G401.6 (cell line): ENCODE measurements around the gene BAZ1A.
"Not testable (repeated sequence)": the region's sequence is repeated elsewhere in the genome, so short reads cannot be mapped to it uniquely, and the experiment has no call there.

Source experiments
- FAIRE-seq: peaks from 2 replicates; lab custom pipeline; 2012; peaks lifted over from hg19 to GRCh38; lab: Jason Lieb, UNC

Gene BAZ1A

DNA sequence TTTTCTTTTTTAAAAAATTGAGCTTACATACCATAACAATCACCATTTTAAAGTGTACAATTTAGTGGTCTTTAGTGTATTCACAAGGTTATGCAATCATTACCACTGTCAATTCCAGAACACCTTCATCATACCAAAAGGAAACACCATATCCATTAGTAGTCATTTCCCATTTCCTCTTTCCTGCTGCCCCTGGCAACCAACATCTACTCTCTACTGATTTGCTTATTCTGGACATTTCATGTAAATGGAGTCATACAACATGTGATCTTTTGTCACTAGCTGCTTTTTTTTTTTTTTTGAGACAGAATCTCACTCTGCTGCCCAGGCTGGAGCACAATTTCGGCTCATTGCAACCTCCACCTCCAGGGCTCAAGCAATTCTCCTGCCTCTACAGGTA, 93.9 kb downstream of the BAZ1A start:
- no peak for FAIRE-seq

DNA sequence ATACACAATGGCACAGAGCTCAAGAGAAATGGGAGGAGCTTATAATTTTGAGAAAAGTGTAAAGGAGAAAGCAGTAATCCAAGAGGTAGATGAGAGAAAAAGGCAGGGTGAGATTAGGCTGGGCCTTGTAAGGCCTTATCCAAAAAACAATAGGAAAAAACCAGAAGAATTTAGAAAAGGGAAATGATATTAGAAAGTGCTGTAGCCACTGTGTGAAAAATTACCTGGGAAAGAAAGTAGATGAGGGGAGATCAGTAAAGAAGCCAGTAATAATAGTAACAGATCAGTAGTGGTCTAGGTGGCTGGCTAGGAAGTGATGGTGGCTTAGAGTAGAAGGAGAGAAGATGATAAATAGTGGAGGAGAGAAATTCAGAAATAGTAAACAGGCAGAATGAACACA, 94.5 kb downstream of the BAZ1A start:
- FAIRE-seq, result no peak

DNA sequence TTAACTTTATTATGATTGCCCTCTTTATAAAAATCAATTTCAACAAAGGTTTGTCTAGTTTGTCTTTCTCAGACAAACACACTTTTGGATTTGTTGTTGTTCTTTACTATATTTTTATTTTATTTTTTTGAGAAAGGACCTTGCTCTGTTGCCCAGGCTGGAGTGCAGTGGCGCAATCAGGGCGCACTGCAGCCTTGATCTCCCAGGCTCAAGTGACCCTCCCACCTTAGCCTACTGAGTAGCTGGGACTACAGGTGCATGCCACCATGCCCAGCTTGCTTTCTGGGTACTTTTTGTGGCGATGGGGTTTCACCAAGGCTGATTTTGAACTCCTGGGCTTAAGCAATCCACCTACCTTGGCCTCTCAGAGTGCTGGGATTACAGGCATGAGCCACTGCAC, 96.4 kb downstream of the BAZ1A start:
- FAIRE-seq, result no peak

DNA sequence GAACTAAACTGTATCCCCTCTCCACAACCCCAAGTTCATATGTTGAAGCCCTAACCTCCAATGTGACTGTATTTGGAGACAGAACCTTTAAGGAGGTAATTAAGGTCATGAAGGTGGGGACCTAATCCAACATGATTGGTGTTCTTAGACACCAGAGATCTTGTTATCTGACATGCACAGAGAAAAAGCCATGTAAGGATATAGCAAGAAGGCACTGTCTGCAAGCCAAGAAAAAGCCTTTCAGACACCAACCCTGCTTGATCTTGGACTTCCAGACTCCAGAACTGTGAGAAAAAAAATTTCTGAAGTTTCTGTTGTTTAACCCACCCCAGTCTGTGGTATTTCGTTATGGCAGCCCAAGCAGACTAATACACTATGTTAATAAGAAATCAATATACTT, 98.5 kb downstream of the BAZ1A start:
- FAIRE-seq, result no peak

DNA sequence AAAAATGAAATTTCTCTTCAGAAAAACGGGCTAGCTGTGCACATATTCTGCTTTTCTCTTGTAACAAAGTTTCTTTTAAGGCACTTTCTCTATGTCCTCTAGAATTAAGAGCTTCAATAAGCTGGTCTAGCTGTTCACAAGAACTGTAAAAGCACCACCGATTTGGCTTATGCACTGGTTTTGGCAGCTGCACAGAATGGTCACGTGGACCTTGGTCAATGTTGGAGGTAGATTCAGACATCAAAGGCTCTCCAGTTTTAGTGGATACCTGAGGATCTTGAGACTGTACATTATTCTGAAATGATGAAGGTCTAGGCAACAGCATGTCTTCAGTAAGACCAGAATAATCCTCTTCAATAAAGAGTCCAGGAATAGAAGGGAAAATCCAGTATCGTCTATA, 99.2 kb downstream of the BAZ1A start:
- FAIRE-seq, result no peak

DNA sequence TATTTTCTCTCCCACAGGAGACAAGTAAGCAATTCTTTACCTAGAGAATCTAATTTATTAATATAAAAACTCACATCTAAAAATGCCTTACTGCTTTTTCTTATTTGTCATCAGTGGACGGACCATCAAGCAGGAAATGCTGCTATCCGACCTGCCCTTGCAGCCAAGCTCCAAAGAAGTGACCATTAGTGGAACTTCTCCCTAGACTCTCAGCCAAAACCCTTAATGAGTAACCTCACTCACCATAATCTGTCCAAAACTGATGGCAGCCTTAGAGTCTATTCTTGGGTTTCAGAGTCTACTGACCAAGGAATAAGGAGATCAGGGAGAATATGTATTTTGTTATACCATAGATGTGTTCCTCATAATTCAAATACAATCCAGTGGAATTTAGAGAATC, 99.8 kb downstream of the BAZ1A start:
- no peak for FAIRE-seq

DNA sequence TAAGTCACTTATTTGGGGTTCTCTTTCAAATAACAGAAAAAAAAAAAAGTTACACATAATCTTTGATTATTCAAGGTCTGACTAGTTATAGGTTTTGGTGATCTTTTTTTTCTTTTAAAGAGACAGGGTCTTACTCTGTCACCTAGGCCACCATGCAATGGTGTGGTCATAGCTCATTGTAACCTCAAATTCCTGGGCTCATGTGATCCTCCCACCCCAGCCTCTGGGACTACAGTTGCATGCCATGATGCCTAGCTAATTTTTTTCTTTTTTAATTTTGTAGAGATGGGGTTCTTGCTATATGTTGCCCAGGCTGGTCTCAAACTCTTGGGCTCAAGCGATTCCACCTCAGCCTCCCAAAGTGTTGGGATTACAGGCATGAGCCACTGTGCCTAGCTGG, 104.3 kb downstream of the BAZ1A start:
- no peak for FAIRE-seq

DNA sequence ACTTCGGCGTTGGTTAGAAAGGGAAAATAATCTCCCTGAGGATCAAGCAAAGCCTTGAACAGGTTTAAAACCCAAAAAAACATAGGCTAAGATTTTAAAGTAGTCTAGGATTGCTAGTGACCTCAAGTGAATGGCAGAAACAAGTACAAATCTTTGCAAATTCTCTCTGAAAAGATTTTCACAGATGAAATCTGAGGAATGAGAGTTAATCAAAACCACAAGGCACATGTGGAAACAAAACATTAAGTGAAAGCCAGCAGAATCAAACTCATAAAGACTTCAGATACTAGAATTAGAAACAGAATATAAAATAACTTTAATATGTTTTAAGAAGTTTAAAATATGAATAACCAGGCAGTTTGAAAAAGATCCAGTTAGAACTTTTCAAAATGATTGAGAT, 108.6 kb downstream of the BAZ1A start:
- FAIRE-seq, result no peak

DNA sequence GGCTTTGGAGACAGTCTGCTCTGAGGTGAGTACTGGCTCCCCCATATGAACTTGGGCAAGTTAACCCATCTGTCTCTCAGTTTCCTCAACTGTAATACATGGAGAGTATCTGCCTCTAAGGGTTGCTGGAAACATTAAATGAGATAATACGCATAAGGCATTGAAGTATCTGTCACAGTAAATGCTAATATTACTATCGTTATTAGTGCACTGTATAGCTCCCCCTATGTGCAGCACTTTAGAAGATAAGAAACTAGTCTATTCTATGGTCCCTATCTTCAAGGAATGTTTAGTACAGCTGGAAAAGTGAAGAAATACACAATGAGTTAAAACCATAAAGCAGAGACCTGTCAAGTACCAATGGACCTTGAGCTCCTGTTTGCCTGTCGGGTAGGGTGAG, 109.1 kb downstream of the BAZ1A start:
- no peak for FAIRE-seq

DNA sequence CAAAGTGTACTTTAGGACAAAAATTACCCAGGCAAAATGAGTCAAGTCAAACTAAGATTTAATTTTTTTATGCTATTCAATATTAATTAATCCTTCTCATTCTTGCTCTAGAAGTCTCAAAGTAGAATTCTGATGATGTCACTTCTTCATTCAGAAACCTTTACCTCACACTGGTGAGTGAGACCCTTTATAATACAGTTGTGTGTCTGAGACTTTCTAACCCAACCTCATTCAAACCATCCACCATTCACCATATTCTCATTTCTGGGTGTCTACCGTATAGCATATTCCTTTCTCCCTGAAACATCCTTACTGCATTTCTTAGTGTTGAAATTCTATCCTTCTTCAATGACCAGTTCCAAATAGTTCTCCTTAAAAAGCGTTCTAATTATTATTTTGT, 119.9 kb downstream of the BAZ1A start:
- FAIRE-seq, result no peak

DNA sequence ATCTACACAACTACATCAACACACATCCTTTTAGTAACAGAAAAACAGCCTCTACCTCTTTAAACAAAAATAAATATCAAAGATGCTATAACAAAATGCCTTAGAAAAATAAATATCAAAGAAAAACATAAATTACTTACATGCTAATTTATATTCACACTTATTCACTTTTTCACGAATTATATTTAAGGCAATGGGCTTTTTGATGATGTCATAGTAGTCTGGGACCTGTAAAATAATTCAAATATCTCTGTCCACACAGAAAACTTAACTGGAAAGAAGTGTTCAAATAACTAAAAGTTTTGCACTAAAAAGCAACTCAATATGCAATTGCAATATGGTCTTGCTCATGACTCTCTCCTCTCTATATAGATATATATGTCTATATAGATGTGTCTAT, 120.5 kb downstream of the BAZ1A start:
- no peak for FAIRE-seq

DNA sequence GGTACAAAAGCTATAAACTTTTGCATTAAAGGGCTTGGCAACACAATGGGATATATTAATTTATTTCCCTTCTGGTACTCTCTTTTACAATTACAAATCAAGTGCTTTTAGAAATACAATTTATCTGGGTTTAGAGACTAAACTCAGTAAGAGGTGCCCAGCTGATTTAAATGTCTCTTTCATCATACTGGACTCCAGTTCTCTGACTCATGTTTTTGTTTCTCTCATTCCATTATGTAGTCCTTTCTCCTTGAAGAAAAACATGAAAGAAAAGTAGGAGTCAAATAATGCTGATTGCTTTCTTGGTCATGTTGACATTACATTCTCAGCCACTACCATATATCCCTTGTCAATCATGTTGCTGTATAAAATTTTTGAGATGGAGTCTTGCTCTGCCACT, 124.5 kb downstream of the BAZ1A start:
- FAIRE-seq, result no peak

DNA sequence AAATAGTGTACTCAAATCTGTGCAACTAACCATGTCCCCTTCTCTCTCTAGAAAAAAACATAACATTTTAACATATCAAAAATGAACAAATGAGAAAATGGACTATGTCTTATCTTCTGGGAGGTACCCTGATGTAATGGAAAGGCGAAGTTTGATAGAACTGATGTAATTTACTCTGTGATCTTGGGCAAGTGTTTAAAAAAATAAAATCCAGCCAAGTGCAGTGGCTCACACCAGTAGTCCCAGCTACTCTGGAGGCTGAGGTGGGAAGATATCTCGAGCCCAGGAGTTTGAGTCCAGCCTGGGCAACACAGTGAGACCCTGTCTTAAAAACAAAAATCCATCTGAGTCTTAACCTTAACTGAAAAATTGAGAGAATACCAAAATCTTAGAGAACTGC, 124.9 kb downstream of the BAZ1A start:
- FAIRE-seq, result no peak

DNA sequence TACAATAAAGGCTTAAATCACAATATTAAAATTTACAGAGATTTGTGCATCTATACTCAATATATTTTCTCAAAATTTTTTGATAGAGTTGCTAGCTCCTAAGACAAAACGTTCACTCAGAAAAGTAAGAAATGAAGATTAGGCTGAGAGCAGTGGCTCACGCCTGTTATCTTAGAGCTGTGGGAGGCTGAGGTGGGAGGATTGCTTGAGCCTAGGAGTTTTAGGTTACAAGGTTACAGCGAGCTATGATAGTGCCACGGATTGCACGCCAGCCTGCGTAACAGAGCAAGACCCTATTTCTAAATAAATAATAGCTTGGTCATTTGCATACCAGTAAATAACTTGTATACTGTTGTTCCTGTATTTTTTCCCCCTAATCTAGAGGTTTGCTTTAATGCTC, 125.8 kb downstream of the BAZ1A start:
- FAIRE-seq, result no peak

DNA sequence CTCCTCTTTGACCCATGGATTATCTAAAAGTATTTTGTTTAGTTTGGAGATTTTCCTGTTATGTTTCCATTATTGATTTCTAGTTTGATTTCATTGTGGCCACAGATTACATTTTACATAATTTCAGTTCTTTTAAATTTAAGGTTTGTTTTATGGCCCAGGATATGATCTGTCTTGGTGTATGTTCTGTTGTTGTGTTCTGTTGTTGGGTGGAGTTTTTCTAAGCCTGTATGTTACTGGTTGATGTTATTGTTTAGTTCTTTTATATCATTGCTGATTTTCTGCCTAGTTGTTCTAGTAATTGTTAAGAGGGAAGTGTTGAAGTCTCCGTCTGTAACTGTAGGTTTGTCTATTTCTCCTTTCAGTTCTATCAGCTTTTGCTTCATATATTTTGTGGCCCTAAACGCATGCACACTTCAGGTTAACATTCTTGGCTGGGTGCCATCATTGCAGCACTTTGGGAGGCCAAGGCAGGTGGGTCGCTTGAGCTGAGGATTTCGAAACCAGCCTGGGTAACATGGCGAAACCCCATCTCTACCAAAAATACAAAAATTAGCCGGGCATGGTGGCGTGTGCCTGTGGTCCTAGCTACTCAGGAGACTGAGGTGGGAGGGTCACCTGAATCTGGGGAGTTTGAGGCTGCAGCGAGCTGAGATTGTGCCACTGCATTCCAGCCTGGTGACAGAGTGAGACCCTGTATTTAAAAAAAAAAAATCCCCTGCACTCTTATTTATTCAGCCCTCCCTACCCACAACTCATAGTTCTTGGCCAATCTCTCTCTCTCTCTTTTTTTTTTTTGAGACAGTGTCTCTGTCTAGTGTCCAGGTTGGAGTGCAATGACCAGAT, 132.7 kb downstream of the BAZ1A start:
- FAIRE-seq, result no peak

DNA sequence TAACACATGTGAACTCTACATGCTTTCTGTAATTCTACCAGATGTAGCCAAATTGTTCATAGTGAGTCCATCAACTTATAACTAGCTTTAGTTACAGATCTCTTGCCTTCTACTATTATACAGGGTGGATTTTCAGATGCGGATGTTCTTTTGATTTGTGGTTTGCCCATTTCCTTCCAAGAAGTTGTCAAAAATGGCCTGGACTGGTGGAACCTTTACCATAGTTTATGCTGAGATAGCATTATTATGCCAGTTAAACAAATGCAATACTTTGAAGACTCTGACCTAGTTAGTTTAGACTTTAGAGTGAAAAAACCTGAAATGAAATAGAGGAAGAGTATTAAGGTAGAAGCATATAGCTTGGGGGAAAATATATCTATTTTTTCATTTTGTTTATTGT, 133.3 kb downstream of the BAZ1A start:
- FAIRE-seq, result no peak

DNA sequence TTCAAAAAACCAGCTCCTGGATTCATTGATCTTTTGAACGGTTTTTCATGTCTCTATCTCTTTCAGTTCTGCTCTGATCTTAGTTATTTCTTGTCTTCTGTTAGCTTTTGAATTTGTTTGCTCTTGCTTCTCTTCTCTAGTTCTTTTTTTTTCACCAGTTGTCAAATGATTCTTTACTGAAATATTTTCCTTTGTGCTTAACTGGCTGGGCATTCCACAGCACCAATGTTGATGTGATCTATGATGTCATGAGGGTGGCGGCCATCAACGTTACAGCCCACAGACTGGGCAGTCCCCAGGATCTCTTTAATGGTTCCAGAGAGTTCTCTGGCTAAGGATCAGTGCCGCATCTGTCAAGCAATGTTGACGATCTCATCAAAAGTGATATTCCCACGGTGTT, 135.0 kb downstream of the BAZ1A start:
- FAIRE-seq, result not testable (repeated sequence)

DNA sequence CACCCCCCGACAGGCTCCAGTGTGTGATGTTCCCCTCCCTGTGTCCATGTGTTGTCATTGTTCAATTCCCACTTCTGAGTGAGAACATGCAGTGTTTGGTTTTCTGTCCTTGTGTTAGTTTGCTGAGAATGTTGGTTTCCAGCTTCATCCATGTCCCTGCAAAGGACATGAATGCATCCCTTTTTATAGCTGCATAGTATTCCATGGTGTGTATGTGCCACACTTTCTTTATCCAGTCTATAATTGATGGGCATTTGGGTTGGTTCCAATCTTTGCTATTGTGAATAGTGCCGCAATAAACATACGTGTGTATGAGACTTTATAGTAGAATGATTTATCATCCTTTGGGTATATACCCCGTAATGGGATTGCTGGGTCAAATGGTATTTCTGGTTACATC, 138.1 kb downstream of the BAZ1A start:
- not testable (repeated sequence) for FAIRE-seq

DNA sequence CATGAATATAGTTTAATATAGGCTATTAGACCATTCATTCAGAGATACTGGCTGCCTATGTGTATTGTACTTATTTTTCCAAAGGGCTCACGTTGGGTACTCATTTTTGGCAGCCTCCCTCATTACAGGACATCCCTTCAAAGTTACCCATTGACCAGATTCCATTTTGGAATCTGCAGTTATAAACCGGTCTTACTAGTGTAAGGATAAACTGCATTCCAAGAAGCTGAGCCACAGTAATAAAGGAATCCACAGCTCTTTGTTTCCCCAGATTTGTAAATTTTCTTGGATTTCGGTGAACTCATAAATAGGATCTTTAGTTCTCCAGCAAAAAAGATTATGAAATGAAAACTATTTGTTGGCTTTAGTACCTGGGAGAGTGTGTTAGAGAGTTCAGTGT, 141.9 kb downstream of the BAZ1A start:
- no peak for FAIRE-seq

DNA sequence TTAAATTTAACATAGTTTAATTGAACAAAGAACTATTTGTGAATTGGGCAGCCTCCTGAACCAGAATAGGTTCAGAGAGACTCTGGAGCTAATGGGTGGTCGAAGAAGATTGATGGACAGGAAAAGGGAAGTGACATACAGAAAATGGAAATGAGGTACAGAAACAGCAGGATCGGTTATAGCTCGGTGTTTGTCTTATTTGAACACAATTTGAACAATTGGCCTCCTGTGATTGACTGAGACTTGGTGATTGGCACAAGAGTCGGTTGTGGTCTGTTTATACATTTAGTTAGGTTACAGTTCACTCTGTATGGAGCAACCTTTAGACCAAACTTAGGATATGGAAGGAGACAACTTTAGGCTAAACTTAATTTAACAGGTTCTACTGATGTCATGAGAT, 142.4 kb downstream of the BAZ1A start:
- no peak for FAIRE-seq

DNA sequence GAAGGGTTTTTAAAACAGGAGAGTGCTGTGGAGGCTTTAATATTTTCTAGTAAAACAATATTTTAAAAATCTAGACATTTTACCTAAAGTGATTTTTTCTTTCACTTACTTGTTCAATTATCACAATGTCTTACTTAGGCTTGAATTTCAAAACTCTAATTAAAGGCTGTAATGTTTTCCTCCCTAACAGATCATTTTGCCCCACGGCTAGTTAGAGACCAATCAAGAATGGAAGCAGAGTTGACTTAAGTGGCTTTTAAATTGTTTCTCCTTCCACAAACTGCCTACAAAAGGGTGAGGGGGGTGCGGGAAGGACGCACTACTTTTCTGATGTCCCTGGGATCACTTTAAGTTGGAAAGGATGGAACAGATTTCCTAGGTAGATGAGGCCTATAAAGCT, 151.3 kb downstream of the BAZ1A start:
- FAIRE-seq, result no peak

DNA sequence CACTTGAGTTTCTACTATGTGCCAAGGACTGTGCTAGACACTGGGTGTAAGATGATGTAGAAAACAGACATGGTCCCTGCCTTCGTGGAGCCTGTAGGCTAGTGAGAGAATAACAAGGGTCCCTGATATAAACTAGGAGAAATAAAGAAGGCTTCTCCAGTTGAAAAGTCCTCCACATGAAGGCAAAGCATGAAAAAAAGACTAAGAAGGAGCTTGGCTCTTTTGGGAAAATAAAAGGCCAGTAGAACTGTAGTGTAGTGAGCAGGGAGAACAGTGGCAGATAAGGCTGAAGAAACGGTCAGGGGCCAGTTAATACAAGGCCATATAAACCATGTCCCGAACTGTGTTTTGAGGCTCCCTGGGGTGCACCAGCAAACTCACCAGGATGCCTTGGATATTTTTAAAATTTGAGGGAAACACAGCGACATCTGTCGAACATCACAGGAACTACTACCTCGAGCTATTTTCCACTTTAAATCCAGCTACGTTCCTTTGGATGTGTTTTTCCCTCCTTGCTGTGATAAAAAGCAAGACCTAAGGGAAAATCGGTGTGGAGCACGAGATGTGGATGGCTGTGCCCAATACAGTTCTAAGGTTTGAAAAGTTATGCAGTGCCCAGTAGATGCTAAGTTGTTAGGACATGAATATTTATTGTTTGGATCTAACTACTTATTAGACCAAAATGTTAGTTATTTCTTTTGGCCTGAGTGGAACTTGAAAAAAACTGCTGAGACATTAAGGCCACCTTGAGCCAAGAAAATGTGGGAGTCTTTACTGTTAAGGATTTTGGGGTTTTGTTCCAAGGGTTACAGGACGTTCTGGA, 152.2 kb downstream of the BAZ1A start:
- FAIRE-seq, result peak; percentile 86

DNA sequence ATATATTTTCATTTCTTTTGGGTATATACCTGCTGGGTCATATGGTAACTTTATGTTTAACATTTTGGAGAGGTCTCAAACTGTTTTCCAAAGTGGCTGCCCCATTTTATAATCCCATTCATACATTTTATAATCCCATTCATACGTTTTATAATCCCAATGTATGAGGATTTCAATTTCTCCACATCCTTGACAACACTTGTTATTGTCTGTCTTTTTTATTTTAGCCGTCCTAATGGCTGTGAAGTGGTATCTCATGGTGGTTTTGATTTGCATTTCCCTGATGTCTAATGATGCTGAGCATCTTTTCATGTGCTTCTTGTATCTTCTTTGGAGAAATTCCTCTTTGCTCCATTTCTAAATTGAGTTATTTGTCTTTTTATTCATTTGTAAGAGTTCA, 154.0 kb downstream of the BAZ1A start:
- FAIRE-seq, result no peak
